ENCODE data around the gene CFAP157. TPM values are rescaled to one million over a fixed set of nuclear protein-coding genes. Genes with fewer than 3 reads are reported as not detected.

CFAP157 gene
- total RNA-seq, 1 donor from 2014 or later: not detected

DNA sequence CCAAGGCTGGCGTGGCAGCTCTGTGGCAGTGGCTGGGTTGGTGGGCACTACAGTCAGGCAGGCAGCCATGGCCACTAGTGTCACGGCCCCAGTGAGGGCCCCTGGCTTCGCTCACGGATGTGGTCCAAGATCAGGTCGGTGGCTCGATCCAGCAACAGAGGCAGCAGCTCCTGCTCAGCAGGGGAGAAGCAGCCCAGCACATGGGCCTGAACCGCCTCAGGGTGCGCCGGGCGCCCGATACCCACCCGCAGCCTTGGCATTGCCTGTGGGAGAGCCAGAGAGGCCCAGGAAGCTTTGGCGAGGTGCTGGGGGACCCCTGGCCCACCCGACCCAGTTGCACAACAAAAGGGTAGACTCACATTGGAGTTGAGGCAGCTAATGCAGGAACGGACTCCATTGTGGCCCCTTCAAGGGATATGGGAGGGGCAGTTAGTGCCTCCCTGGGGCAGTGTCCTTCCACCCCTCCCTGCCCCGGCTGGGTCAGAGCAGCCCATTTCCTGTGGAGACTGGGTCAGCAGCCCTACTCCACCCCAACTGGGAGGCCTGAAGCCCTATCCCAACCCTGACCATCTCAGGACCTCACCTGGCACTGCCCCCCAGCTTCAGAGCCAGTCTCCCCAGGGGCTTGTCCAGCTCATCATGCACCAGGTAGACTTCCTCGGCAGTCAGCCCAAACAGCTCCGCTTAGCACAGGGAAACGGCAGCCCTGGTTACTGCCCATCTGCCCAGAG is 7.4 kb downstream of the CFAP157 start:
- peak overlapping the region; percentile 78 to 83 for H3K4me3 ChIP-seq
- H3K27ac ChIP-seq: no peak overlapping the region
- TF ChIP-seq, protein P1, sequence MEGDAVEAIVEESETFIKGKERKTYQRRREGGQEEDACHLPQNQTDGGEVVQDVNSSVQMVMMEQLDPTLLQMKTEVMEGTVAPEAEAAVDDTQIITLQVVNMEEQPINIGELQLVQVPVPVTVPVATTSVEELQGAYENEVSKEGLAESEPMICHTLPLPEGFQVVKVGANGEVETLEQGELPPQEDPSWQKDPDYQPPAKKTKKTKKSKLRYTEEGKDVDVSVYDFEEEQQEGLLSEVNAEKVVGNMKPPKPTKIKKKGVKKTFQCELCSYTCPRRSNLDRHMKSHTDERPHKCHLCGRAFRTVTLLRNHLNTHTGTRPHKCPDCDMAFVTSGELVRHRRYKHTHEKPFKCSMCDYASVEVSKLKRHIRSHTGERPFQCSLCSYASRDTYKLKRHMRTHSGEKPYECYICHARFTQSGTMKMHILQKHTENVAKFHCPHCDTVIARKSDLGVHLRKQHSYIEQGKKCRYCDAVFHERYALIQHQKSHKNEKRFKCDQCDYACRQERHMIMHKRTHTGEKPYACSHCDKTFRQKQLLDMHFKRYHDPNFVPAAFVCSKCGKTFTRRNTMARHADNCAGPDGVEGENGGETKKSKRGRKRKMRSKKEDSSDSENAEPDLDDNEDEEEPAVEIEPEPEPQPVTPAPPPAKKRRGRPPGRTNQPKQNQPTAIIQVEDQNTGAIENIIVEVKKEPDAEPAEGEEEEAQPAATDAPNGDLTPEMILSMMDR (IDR thresholded peaks at IDR 0.05): no peak
- TF ChIP-seq POLR2AphosphoS5 (IDR thresholded peaks at IDR 0.05; ENCODE audit: insufficient read depth in 1 of 2, low read depth in 1 of 2) (no peak), POLR2A (IDR thresholded peaks at IDR 0.05) (no peak)
- no peaks in the 10 kb centered on the region for H3K9me3 ChIP-seq
- H3K27me3 ChIP-seq: no peaks in the 10 kb centered on the region
- no peaks in the 10 kb centered on the region for H3K36me3 ChIP-seq
- H3K4me1 ChIP-seq: peaks cover 26% of the 10 kb centered on the region
- intact Hi-C loops (cut with DNase I): no loop called here
- DNase-seq (ENCODE audit: extremely low spot score in 2 of 2): no peak

DNA sequence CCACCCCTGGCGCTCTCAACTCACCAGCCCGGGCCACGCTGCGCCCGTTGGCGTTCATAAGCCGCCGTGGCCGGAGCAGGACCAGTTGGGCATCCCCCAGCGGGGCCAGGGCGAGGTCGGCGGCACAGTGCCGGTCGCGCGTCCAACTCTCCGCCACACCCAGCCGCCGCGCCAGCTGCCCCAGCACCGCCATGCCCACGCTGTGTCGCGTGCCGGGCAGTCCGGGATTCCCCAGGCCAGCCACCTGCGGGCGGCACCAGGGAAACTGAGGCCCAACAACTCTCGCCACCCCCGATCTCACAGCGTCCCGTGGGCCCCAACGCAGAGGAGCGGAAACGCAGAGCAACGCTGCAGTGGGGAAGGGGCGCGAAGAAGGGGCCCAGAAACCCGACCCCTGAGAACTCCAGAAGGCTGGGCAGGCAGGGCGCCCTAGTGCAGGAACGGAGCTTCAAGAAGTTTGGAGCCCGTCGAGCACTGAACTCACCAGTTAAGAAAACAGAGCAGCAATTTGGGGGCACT is 8.2 kb downstream of the CFAP157 start:
- H3K9me3 ChIP-seq: no peaks in the 10 kb centered on the region
- H3K36me3 ChIP-seq: no peaks in the 10 kb centered on the region
- H3K4me1 ChIP-seq: peaks cover 26% of the 10 kb centered on the region
- no peak for DNase-seq (ENCODE audit: extremely low spot score in 2 of 2)
- peak overlapping the region; percentile 57 for H3K27ac ChIP-seq
- H3K4me3 ChIP-seq: peak overlapping the region; percentile 78 to 83
- intact Hi-C loops (cut with DNase I): no loop called here
- no peaks in the 10 kb centered on the region for H3K27me3 ChIP-seq
- TF ChIP-seq POLR2AphosphoS5 (IDR thresholded peaks at IDR 0.05; ENCODE audit: insufficient read depth in 1 of 2, low read depth in 1 of 2): no peak
- TF ChIP-seq, protein P1 (IDR thresholded peaks at IDR 0.05): no peak
- TF ChIP-seq POLR2A (IDR thresholded peaks at IDR 0.05): no peak

DNA sequence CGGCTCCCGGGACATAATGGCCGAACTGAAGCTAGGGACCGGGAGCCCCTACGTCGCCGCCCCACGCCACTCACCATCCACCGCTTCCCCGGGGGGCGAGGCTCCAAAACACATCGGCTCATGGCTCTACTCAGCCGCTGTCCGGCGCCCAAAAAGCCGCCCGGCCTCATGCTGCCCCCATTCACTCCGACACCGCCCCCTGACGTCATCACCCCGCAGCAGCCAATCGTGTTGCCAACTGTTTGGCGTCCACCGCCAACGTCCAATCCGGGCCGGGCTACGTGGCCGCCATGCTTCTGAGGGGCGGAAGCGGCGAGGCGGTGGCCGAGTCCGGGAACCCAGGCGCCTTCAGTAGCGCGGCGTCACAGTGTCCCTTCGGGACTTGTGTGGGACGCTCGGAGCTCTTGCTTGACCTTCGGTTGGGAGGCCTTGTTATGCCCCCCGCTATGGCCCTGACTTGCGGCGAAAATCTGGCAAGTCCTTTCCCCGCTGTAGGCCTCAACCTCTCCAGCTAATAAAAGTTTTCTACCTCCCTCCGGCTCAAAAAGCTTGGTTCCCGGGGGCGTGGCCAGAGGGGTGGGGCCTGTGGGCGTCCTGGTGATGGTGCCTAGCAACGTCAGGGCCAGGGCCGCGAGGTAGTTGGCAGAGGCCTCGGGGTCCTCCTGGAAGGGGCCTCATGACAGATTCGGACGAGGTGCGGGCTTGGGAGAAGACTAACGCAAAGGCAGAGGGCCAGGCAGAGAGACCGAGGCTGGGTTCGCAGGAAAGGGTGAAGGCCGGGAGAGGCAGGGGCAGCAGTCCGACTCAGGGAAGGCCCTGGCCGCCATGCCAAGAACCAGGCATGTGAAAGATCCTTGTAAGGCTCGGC is 8.9 kb downstream of the CFAP157 start, which contains the start of the genes PTRH1 and TTC16:
Gene PTRH1, minus strand, starts transcription at position 194 of the 868 bp plus-strand sequence. Its CDS starts 24 bp downstream, at position 170.
Gene TTC16, plus strand, starts transcription at position 610 of the 868 bp plus-strand sequence. Its CDS starts 67 bp downstream, at position 677.
- H3K36me3 ChIP-seq: no peaks in the 10 kb centered on the region

DNA sequence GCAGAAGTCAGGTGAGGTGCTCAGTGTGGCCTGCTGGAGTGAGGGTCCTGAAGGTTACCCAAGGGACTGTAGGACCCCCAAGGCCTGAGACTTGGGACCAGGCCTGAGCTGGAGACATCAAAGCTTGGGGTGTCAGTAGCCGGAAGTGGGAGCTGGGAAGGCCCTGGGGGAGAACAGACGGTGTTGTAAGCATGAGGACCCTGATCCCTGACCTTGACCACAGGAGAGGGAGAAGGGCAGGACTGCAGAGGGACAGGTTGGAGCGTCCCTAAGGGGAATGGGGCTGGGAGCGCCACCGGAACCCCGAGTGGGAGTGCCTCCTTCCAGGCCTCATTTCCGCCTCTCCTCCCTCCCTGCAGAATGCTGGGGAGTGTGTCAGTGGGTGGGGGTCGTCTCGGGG is 9.6 kb downstream of the CFAP157 start:
- Histone ChIP-seq H3K4me1 (peaks cover 26% of the 10 kb centered on the region), H3K4me3 (peak overlapping the region; percentile 78 to 83), H3K9me3 (no peaks in the 10 kb centered on the region), H3K27ac (no peak overlapping the region), H3K36me3 (no peaks in the 10 kb centered on the region), H3K27me3 (no peaks in the 10 kb centered on the region)
- intact Hi-C loops (cut with DNase I): no loop called here
- TF ChIP-seq, protein P1 (IDR thresholded peaks at IDR 0.05): no peak
- TF ChIP-seq POLR2A (IDR thresholded peaks at IDR 0.05) (no peak), POLR2AphosphoS5 (IDR thresholded peaks at IDR 0.05; ENCODE audit: insufficient read depth in 1 of 2, low read depth in 1 of 2) (no peak)
- no peak for DNase-seq (ENCODE audit: extremely low spot score in 2 of 2)

More for the DNA sequence above, 8.9 kb downstream of the CFAP157 start, which contains the start of the genes PTRH1 and TTC16:
- Histone ChIP-seq H3K4me1 (peaks cover 26% of the 10 kb centered on the region), H3K27ac (peak within 1 kb of the TSS; percentile 57), H3K4me3 (peak within 1 kb of the TSS; percentile 78 to 83), H3K9me3 (no peaks in the 10 kb centered on the region), H3K27me3 (no peaks in the 10 kb centered on the region)
- intact Hi-C loops (cut with DNase I): no loop called here
- DNase-seq (ENCODE audit: extremely low spot score in 2 of 2): peak in 1 of 2 donors; percentile 98
- peak in 1 of 2 donors; percentile 2 for TF ChIP-seq POLR2A (IDR thresholded peaks at IDR 0.05)
- peak; percentile 89 to 91 for TF ChIP-seq POLR2AphosphoS5 (IDR thresholded peaks at IDR 0.05; ENCODE audit: insufficient read depth in 1 of 2, low read depth in 1 of 2)
- TF ChIP-seq, protein P1 (IDR thresholded peaks at IDR 0.05): no peak

All from vagina (tissue), 2 donors.